GM12878 (cell line): ENCODE data around the gene CRB1. TPM values are rescaled to one million over a fixed set of nuclear protein-coding genes. Genes with fewer than 3 reads are reported as not detected.

Experiments used
- ATAC-seq: fragments of 200-7000 bp; cut with Tn5 transposase; 3 replicates; pipeline ENCODE4 v1.9.1; 2020; ENCODE audit warnings: mild to moderate bottlenecking, moderate library complexity
- BruUV-seq: library from RNA; stranded (reverse); fragments of 400-500 nt; replicated peaks from 2 replicates; lab custom pipeline; 2021; lab: Mats Ljungman, UMichigan
- CTCF ChIA-PET: fragments of 300-600 bp; sonication (Branson Sonifier 250); formaldehyde crosslinking; extraction: SDS; loops from one replicate; lab custom pipeline; 2021; ENCODE audit warnings: inconsistent platforms; lab: Yijun Ruan, JAX
- POLR2A ChIA-PET: fragments of 350-600 bp; formaldehyde crosslinking; extraction: SDS; loops from one replicate; lab custom pipeline; 2021; ENCODE audit warnings: inconsistent platforms; lab: Charles Lee
- RAD21 ChIA-PET: fragments of 300-600 bp; sonication (Branson Sonifier 250); formaldehyde crosslinking; loops from one replicate; lab custom pipeline; 2023; ENCODE audit warnings: antibody characterized with exemption; ENCODE audit not compliant: unreplicated experiment; lab: Charles Lee
- SMC1A ChIA-PET: fragments of 300-600 bp; sonication (Branson Sonifier 250); formaldehyde crosslinking; loops from one replicate; lab custom pipeline; 2023; ENCODE audit not compliant: unreplicated experiment, uncharacterized antibody; lab: Charles Lee
- DNase-seq: peaks from one replicate; pipeline ENCODE4 v3.0.0-alpha.2; 2011; ENCODE audit warnings: low read depth, low spot score
- FAIRE-seq: peaks from 3 replicates; lab custom pipeline; 2011; peaks lifted over from hg19 to GRCh38; lab: Jason Lieb, UNC
- H2AFZ ChIP-seq: 2 replicates; pipeline ENCODE4 v1.6.0; 2011; ENCODE audit warnings: low read depth, low read length, control low read depth; ENCODE audit not compliant: control insufficient read depth
- H3K27ac ChIP-seq: 2 replicates; pipeline ENCODE4 v1.5.1; 2011; ENCODE audit warnings: control low read depth; ENCODE audit not compliant: control insufficient read depth, insufficient read depth
- H3K27me3 ChIP-seq, 2 experiments: replicated peaks in 1 of 2; 2 replicates each; pipeline versions ENCODE4 v1.6.0 to v1.6.1; 2011; ENCODE audit warnings: low read length in 1 of 2; ENCODE audit not compliant: control insufficient read depth in 2 of 2, insufficient read depth in 2 of 2
- H3K36me3 ChIP-seq, 2 experiments: 2 replicates each; pipeline ENCODE4 v1.5.1; 2011; ENCODE audit warnings: low read length in 1 of 2; ENCODE audit not compliant: control insufficient read depth in 2 of 2, insufficient read depth in 2 of 2
- H3K4me1 ChIP-seq: 2 replicates; pipeline ENCODE4 v1.6.1; 2011; ENCODE audit warnings: mild to moderate bottlenecking, low read length, moderate library complexity, mixed read lengths; ENCODE audit not compliant: control insufficient read depth, insufficient read depth
- H3K4me2 ChIP-seq: 2 replicates; pipeline ENCODE4 v1.6.0; 2011; ENCODE audit warnings: control low read depth; ENCODE audit not compliant: control insufficient read depth, insufficient read depth
- H3K4me3 ChIP-seq: fragments of 200-600 bp; sonication (generic); 2 replicates; pipeline ENCODE4 v1.5.1; 2016
- H3K79me2 ChIP-seq: 2 replicates; pipeline ENCODE4 v1.6.0; 2011; ENCODE audit warnings: low read length; ENCODE audit not compliant: control insufficient read depth, insufficient read depth
- H3K9ac ChIP-seq: 2 replicates; pipeline ENCODE4 v1.8.0; 2011; ENCODE audit warnings: low read length, control low read depth, mixed read lengths; ENCODE audit not compliant: control insufficient read depth, insufficient read depth
- H3K9me3 ChIP-seq: replicated peaks from 3 replicates; pipeline ENCODE4 v1.5.1; 2011; ENCODE audit warnings: mild to moderate bottlenecking, low read length; ENCODE audit not compliant: control insufficient read depth, insufficient read depth
- H4K20me1 ChIP-seq: 2 replicates; pipeline ENCODE4 v1.6.0; 2011; ENCODE audit not compliant: control insufficient read depth, insufficient read depth
- CBX3 ChIP-seq: fragments of 200-600 bp; sonication (generic); IDR thresholded peaks from 2 replicates; pipeline ENCODE4 v1.6.1; 2016; ENCODE audit warnings: low read depth, borderline replicate concordance
- CTCF ChIP-seq, 3 experiments: IDR thresholded peaks in 2 of 3; conservative IDR thresholded peaks in 1 of 3; 2 replicates each; pipeline ENCODE4 v1.5.1; 2011; ENCODE audit warnings: low read depth in 3 of 3, low read length in 3 of 3, mild to moderate bottlenecking in 3 of 3, control low read depth in 2 of 3, moderate library complexity in 2 of 3, inconsistent platforms in 1 of 3, mixed read lengths in 1 of 3; ENCODE audit not compliant: control insufficient read depth in 2 of 3, insufficient read depth in 1 of 3; ENCODE audit errors: extremely low read depth in 1 of 3
- KAT2A ChIP-seq: conservative IDR thresholded peaks from 2 replicates; pipeline ENCODE4 v1.6.1; 2011; ENCODE audit warnings: low read depth, low read length; ENCODE audit not compliant: control insufficient read depth
- PAX5 ChIP-seq: IDR thresholded peaks from 2 replicates; pipeline ENCODE4 v1.6.1; 2011; ENCODE audit warnings: low read depth, low read length, borderline replicate concordance
- SP1 ChIP-seq: IDR thresholded peaks from one replicate; pipeline ENCODE4 v1.6.1; 2011; ENCODE audit warnings: low read depth, low read length
- TAF1 ChIP-seq: IDR thresholded peaks from 2 replicates; pipeline ENCODE4 v1.6.1; 2011; ENCODE audit warnings: mild to moderate bottlenecking, low read depth, low read length, borderline replicate concordance
- WGBS: methylation state at CpG from one replicate; pipeline ENCODE4 v1.1.6; 2016; ENCODE audit warnings: low lambda C conversion rate; ENCODE audit not compliant: insufficient replicate concordance, insufficient coverage; ENCODE audit errors: missing lambda C conversion rate; 5-methylcytosine and 5-hydroxymethylcytosine counted together
- in situ Hi-C: fragments of 300-500 bp; cut with MboI; formaldehyde crosslinking; loops from 9 replicates; pipeline ENCODE4 v1.14.3; 2018; ENCODE audit warnings: mixed read lengths
- intact Hi-C: fragments of 100-400 bp; cut with micrococcal nuclease; formaldehyde crosslinking; loops from one replicate; pipeline ENCODE4 v1.14.2; 2022; ENCODE audit not compliant: unreplicated experiment
- polyA plus RNA-seq, 11 experiments: library from polyadenylated mRNA; depleted of rRNA in 4 of 11; unstranded in 6 of 11; stranded (reverse) in 5 of 11; fragments of >200 nt; fragmentation: Nextera tagmentation in 4 of 11; fragmentation: Illumina TruSeq in 1 of 11; extraction: Ambion mirVana in 4 of 11; extraction: Trizol in 1 of 11; gene quantifications; 1 replicate in 1 of 11; 2 replicates in 10 of 11; pipeline versions ENCODE4 v1.2.1 to v1.2.3, GENCODE V29; 2011 to 2016; ENCODE audit warnings: inconsistent platforms in 2 of 11, missing spikeins in 2 of 11, low read depth in 1 of 11
- total RNA-seq, 4 experiments: library from RNA; depleted of rRNA in 3 of 4; stranded (reverse); fragments of >200 nt in 3 of 4; fragmentation: Illumina TruSeq in 1 of 4; extraction: Trizol in 1 of 4; gene quantifications; 2 replicates each; pipeline versions ENCODE4 v1.2.1 to v1.2.3, GENCODE V29; 2013 to 2021
- TF ChIP-seq, protein P1 (sequence below): fragments of 450-650 bp; IDR thresholded peaks from 2 replicates; pipeline ENCODE4 v1.6.1; 2016; ENCODE audit warnings: mild to moderate bottlenecking

The CRB1 gene
- total and polyA plus RNA-seq, 10 of the 15 experiments (the other 5 are each of a cell fraction or from before 2014, with no cell fraction given) = 0.06 to 0.10 (median 0.06) TPM; not detected in 7

DNA sequence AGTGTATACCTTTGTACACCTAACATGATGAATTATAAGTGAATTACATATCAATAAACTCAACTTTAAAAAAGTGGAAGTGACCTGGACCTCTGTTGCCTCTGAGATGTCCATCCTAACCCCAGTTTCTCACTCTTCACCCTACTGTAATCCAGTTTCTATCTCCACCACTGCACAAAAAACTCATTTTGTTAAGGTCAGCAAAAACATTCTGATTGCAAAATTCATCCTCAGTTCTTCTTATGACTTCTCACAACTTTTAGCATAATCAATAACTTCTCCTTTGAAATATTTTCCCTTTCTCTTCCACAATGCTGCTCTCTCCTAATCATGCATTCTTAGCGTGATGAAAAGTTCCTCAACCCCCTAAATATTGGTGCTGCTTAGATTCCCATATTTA lies 129.8 kb downstream of the CRB1 start:
- in situ Hi-C loops = no loop called here
- Histone ChIP-seq H3K9ac (no peak overlapping the region), H3K27ac (no peak overlapping the region), H3K79me2 (no peaks in the 10 kb centered on the region), H3K4me3 (no peak overlapping the region), H3K36me3 (no peaks in the 10 kb centered on the region), H3K9me3 (no peaks in the 10 kb centered on the region), H2AFZ (no peak overlapping the region), H3K4me1 (no peaks in the 10 kb centered on the region), H4K20me1 (no peaks in the 10 kb centered on the region), H3K27me3 (no peaks in the 10 kb centered on the region), H3K4me2 (no peak overlapping the region)
- CTCF ChIA-PET = interaction anchor here (0.7 kb wide), 1 partner anchor 669 kb away, joined by 3 read pairs; no protein-coding TSS in a partner anchor
- FAIRE-seq (no peak), ATAC-seq (no peak), DNase-seq (no peak)
- POLR2A ChIA-PET = no interaction called here
- no TSS peak for BruUV-seq
- SMC1A ChIA-PET = no interaction called here
- RAD21 ChIA-PET = no interaction called here
- intact Hi-C loops = no loop called here
- WGBS = 24% methylated on average over 1 of the region's 1 CpG
- TF ChIP-seq CBX3 = no peak
- no peak for TF ChIP-seq CTCF (IDR thresholded peaks at IDR 0.05 in 2 of 3, conservative IDR thresholded peaks at IDR 0.05 in 1 of 3; ENCODE audit: control insufficient read depth in 2 of 3, extremely low read depth in 1 of 3, insufficient read depth in 1 of 3, low read depth in 3 of 3, low read length in 3 of 3)
- TF ChIP-seq PAX5 = no peak
- TF ChIP-seq SP1 = no peak
- TF ChIP-seq, protein P1, sequence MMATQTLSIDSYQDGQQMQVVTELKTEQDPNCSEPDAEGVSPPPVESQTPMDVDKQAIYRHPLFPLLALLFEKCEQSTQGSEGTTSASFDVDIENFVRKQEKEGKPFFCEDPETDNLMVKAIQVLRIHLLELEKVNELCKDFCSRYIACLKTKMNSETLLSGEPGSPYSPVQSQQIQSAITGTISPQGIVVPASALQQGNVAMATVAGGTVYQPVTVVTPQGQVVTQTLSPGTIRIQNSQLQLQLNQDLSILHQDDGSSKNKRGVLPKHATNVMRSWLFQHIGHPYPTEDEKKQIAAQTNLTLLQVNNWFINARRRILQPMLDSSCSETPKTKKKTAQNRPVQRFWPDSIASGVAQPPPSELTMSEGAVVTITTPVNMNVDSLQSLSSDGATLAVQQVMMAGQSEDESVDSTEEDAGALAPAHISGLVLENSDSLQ = no peak
- no peak for TF ChIP-seq KAT2A
- no peak for TF ChIP-seq TAF1
